HL-60 (cell line): ENCODE data around the gene ADAMTSL3.

Experiments used
- DNase-seq, 2 experiments: peaks; one replicate each; pipeline ENCODE4 v3.0.0-alpha.2; 2010 to 2020; ENCODE audit warnings: low read depth in 1 of 2, low spot score in 1 of 2
- H3K27ac ChIP-seq: fragments of 250-450 bp; sonication (Bioruptor Pico); replicated peaks from 2 replicates; pipeline ENCODE4 v1.5.1; 2020; ENCODE audit warnings: mild to moderate bottlenecking, moderate library complexity
- H3K27me3 ChIP-seq: fragments of 250-450 bp; sonication (Bioruptor Pico); 2 replicates; pipeline ENCODE4 v1.5.1; 2021; ENCODE audit warnings: mild to moderate bottlenecking, moderate library complexity; ENCODE audit not compliant: insufficient read depth, poor library complexity, severe bottlenecking
- H3K4me3 ChIP-seq: replicated peaks from 2 replicates; pipeline ENCODE4 v1.5.1; 2011; ENCODE audit warnings: mild to moderate bottlenecking, control low read depth, low read length; ENCODE audit not compliant: insufficient read depth
- GABPA ChIP-seq: IDR thresholded peaks from 2 replicates; pipeline ENCODE4 v1.6.1; 2012; ENCODE audit warnings: low read depth
- POLR2AphosphoS5 ChIP-seq: IDR thresholded peaks from 2 replicates; pipeline ENCODE4 v1.6.1; 2012; ENCODE audit warnings: low read depth
- REST ChIP-seq: IDR thresholded peaks from 2 replicates; pipeline ENCODE4 v1.6.1; 2012; ENCODE audit warnings: low read depth; ENCODE audit not compliant: insufficient replicate concordance
- SPI1 ChIP-seq: IDR thresholded peaks from 2 replicates; pipeline ENCODE4 v1.6.1; 2012; ENCODE audit warnings: low read depth, mild to moderate bottlenecking, borderline replicate concordance
- TF ChIP-seq, protein P1 (sequence below): IDR thresholded peaks from one replicate; pipeline ENCODE4 v1.5.1; 2011; ENCODE audit warnings: low read length, control low read depth, inconsistent platforms; ENCODE audit not compliant: insufficient read depth

ADAMTSL3 gene

GRCh38 chr15:83850015-83850414 is 196.1 kb downstream of the ADAMTSL3 start:
- Histone ChIP-seq H3K4me3 (no peak overlapping the region), H3K27me3 (no peaks in the 10 kb centered on the region), H3K27ac (no peak overlapping the region)
- DNase-seq, result no peak
- no peak for TF ChIP-seq POLR2AphosphoS5
- TF ChIP-seq REST, result no peak
- no peak for TF ChIP-seq GABPA
- TF ChIP-seq, protein P1, sequence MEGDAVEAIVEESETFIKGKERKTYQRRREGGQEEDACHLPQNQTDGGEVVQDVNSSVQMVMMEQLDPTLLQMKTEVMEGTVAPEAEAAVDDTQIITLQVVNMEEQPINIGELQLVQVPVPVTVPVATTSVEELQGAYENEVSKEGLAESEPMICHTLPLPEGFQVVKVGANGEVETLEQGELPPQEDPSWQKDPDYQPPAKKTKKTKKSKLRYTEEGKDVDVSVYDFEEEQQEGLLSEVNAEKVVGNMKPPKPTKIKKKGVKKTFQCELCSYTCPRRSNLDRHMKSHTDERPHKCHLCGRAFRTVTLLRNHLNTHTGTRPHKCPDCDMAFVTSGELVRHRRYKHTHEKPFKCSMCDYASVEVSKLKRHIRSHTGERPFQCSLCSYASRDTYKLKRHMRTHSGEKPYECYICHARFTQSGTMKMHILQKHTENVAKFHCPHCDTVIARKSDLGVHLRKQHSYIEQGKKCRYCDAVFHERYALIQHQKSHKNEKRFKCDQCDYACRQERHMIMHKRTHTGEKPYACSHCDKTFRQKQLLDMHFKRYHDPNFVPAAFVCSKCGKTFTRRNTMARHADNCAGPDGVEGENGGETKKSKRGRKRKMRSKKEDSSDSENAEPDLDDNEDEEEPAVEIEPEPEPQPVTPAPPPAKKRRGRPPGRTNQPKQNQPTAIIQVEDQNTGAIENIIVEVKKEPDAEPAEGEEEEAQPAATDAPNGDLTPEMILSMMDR, result no peak
- TF ChIP-seq SPI1, result no peak

- no peak for DNase-seq
- no peak overlapping the region for H3K4me3 ChIP-seq
- no peak overlapping the region for H3K27ac ChIP-seq
- H3K27me3 ChIP-seq, result no peaks in the 10 kb centered on the region
- TF ChIP-seq, protein P1, result no peak
- TF ChIP-seq GABPA (no peak), SPI1 (no peak), REST (no peak), POLR2AphosphoS5 (no peak)
Observed at GRCh38 chr15:83850501-83851245, 196.8 kb downstream of the ADAMTSL3 start.

GRCh38 chr15:83853232-83853631 is 199.3 kb downstream of the ADAMTSL3 start:
- no peaks in the 10 kb centered on the region for H3K27me3 ChIP-seq

More at GRCh38 chr15:83853232-83853631, 199.3 kb downstream of the ADAMTSL3 start:
- no peak for DNase-seq
- H3K4me3 ChIP-seq, result no peak overlapping the region
- no peak for TF ChIP-seq GABPA
- TF ChIP-seq, protein P1, result no peak
- TF ChIP-seq REST, result no peak
- TF ChIP-seq POLR2AphosphoS5, result no peak
- TF ChIP-seq SPI1, result no peak
- no peak overlapping the region for H3K27ac ChIP-seq
